Measurements from ENCODE around the gene REPIN1.

Gene REPIN1

GRCh38 chr7:150420242-150420641, 51.6 kb downstream of the REPIN1 start:
- no peak for TF ChIP-seq CTCF (conservative IDR thresholded peaks at IDR 0.05; ENCODE audit: low read depth, low read length)

DNA sequence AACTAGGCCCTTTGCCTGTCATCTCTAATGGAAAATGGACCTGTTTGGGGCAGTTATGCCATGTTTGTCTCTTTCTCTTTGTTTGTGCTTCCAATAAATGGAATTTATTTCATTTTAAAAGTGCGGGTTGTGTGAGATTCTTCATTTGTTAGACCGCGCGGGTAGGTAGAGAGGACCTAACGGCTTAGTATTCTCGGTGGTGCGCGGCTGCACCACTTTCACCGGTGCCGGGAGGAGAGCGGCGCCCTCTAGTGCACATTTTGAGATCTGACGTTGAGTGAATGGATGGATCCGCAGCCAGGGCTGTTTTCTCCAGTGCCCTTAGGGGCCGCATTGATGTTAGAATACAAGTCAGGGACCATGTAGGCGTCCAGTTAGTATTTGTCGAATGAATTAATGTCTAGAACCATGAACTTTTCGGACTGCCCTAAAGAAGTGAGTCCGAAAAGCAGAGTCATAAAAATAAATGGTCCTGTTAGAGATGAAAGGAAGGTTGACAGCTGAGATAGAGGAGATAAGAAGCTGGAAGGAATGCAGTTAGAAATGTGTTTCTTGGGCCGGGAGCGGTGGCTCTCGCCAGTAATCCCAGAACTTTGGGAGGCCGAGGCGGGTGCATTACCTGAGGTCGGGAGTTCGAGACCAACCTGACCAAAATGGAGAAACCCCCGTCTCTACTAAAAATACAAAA, 52.5 kb downstream of the REPIN1 start:
- peak; percentile 13 for DNase-seq (ENCODE audit: low read depth)
- H3K4me3 ChIP-seq (ENCODE audit: low read length): no peak overlapping the region
- peak; percentile 81 for TF ChIP-seq CTCF (conservative IDR thresholded peaks at IDR 0.05; ENCODE audit: low read depth, low read length)

More at GRCh38 chr7:150420242-150420641, 51.6 kb downstream of the REPIN1 start:
- no peak overlapping the region for H3K4me3 ChIP-seq (ENCODE audit: low read length)
- no peak for DNase-seq (ENCODE audit: low read depth)

DNA sequence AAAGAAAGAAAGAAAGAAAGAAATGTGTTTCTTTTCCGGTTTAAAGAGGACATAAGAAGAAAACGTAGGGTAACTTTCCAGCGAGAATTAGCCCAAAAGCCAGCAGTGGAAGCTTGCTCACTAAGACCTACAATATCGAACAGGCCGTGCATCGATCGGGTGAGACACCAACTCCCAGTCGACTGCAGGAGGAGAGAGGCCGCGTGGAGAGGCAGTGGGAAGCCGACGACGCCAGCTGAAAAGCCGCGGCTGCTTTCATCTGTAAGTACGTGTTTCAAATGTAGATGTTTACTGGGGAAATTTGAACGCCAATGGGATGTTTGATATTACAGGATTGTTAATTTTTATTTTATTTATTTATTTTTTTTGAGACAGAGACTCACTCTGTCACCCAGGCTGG, 53.2 kb downstream of the REPIN1 start:
- no peak for DNase-seq (ENCODE audit: low read depth)
- TF ChIP-seq CTCF (conservative IDR thresholded peaks at IDR 0.05; ENCODE audit: low read depth, low read length): no peak
- H3K4me3 ChIP-seq (ENCODE audit: low read length): no peak overlapping the region

Data from retinal pigment epithelial cell (primary cell).